ENCODE data around the gene KIF18B. TPM values are rescaled to one million over a fixed set of nuclear protein-coding genes. Genes with fewer than 3 reads are reported as not detected.

The KIF18B gene
- total RNA-seq, 1 donor from 2014 or later = 20.2 TPM

GRCh38 chr17:44903012-44903685 is 44.4 kb downstream of the KIF18B start:
- H3K9me3 Mint-ChIP-seq = no peaks in the 10 kb centered on the region
- no peak for TF ChIP-seq CTCF (IDR thresholded peaks at IDR 0.05; ENCODE audit: unreplicated experiment)
- H3K27ac Mint-ChIP-seq = no peak overlapping the region
- H3K36me3 Mint-ChIP-seq = no peaks in the 10 kb centered on the region
- H3K4me1 Mint-ChIP-seq = peaks cover 16% of the 10 kb centered on the region
- no peak for DNase-seq (ENCODE audit: low spot score in 2 of 2, unreplicated experiment in 2 of 2)
- H3K27me3 Mint-ChIP-seq (ENCODE audit: low read depth) = peaks cover 7% of the 10 kb centered on the region
- no peak overlapping the region for H3K4me3 Mint-ChIP-seq

- H3K36me3 Mint-ChIP-seq = no peaks in the 10 kb centered on the region
- no peak overlapping the region for H3K4me3 Mint-ChIP-seq
- no peak for TF ChIP-seq CTCF (IDR thresholded peaks at IDR 0.05; ENCODE audit: unreplicated experiment)
- H3K27ac Mint-ChIP-seq = no peak overlapping the region
- no peaks in the 10 kb centered on the region for H3K9me3 Mint-ChIP-seq
- peaks cover 16% of the 10 kb centered on the region for H3K4me1 Mint-ChIP-seq
- H3K27me3 Mint-ChIP-seq (ENCODE audit: low read depth) = peaks cover 7% of the 10 kb centered on the region
- no peak for DNase-seq (ENCODE audit: low spot score in 2 of 2, unreplicated experiment in 2 of 2)
Measured at GRCh38 chr17:44902135-44902760, 45.3 kb downstream of the KIF18B start.

- Mint-ChIP-seq H3K4me3 (no peak overlapping the region), H3K27me3 (ENCODE audit: low read depth) (peaks cover 7% of the 10 kb centered on the region), H3K9me3 (no peaks in the 10 kb centered on the region), H3K36me3 (no peaks in the 10 kb centered on the region), H3K27ac (no peak overlapping the region), H3K4me1 (peaks cover 16% of the 10 kb centered on the region)
- DNase-seq (ENCODE audit: low spot score in 2 of 2, unreplicated experiment in 2 of 2) = no peak
- no peak for TF ChIP-seq CTCF (IDR thresholded peaks at IDR 0.05; ENCODE audit: unreplicated experiment)
Measured at GRCh38 chr17:44901411-44901921, 46.1 kb downstream of the KIF18B start.

DNA sequence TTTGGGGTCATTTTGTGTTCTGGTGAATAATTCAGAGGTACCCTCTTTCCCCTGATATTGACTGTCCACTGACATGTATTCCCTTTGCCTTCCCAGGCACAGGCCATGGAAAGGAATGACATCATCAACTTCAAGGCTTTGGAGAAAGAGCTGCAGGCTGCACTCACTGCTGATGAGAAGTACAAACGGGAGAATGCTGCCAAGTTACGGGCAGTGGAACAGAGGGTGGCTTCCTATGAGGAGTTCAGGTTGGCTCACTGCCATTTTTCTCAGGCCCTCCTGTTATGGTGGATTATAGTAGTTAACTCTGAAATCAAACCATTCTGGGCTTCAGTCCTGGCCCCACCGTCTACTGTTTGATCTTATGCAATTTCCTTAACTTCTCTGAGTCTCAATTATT is 46.7 kb downstream of the KIF18B start:
- H3K36me3 Mint-ChIP-seq = no peaks in the 10 kb centered on the region
- H3K27ac Mint-ChIP-seq = no peak overlapping the region
- no peak for DNase-seq (ENCODE audit: low spot score in 2 of 2, unreplicated experiment in 2 of 2)
- H3K27me3 Mint-ChIP-seq (ENCODE audit: low read depth) = peaks cover 2% of the 10 kb centered on the region
- peak overlapping the region; percentile 95 for H3K4me3 Mint-ChIP-seq
- H3K4me1 Mint-ChIP-seq = peaks cover 16% of the 10 kb centered on the region
- TF ChIP-seq CTCF (IDR thresholded peaks at IDR 0.05; ENCODE audit: unreplicated experiment) = no peak
- no peaks in the 10 kb centered on the region for H3K9me3 Mint-ChIP-seq

DNA sequence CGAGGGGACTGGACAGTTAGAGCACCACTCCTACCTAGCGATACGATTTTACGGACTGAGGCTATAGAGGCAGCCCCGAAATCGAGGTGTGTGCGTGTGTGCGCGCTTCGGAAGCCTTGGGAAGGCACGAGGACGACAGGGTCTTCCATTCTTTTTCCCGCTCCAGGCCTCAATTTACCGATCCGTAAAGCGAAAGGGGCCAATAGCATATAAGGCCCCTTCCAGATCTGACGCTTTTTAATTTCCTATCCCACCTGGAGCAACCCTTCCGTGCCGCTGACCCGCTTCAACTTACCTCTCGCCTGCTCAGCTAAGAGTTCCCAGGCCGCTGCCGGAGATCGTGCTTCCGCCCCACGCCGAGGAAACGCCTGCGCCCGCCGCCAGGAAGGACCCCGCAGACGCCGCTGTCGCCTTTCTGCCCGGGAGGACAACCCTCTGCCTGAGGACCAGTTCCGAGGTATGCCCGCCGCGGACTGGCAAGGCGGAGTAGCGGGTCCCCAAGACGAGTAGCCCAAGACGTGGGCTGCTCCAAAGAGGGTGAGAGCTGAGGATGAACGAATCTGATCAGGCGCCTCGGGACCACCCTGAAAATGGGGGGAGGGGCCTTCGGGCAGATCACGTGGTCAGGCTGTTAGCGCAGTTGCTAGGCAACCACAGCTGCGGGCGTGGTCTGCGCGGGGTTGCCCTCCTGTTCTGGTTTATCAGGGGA is 48.3 kb downstream of the KIF18B start, which contains the start of gene EFTUD2:
Gene EFTUD2, minus strand, starts transcription at position 372 of the 709 bp plus-strand sequence. CDS start 4,924 bp downstream, outside the sequence.
- Mint-ChIP-seq H3K27ac (peak within 1 kb of the TSS; percentile 100), H3K36me3 (peaks cover 6% of the 10 kb centered on the region), H3K4me3 (peak within 1 kb of the TSS; percentile 95), H3K4me1 (peaks cover 16% of the 10 kb centered on the region), H3K27me3 (ENCODE audit: low read depth) (no peaks in the 10 kb centered on the region), H3K9me3 (no peaks in the 10 kb centered on the region)
- peak; percentile 79 to 90 for DNase-seq (ENCODE audit: low spot score in 2 of 2, unreplicated experiment in 2 of 2)
- no peak for TF ChIP-seq CTCF (IDR thresholded peaks at IDR 0.05; ENCODE audit: unreplicated experiment)
